GM23338 (cell line): ENCODE results near the gene CDYL2. TPM values are rescaled to one million over a fixed set of nuclear protein-coding genes. Genes with fewer than 3 reads are reported as not detected.

ENCODE experiments used
- ATAC-seq: fragments of 200-7000 bp; cut with Tn5 transposase; 3 replicates; pipeline ENCODE4 v1.9.1; 2020
- DNase-seq: peaks from one replicate; pipeline ENCODE4 v3.0.0-alpha.2; 2015; ENCODE audit warnings: low spot score
- H2AFZ ChIP-seq: fragments of 200-600 bp; sonication (generic); 2 replicates; pipeline ENCODE4 v1.8.0; 2016; ENCODE audit warnings: antibody characterized with exemption, mild to moderate bottlenecking, moderate library complexity
- H3F3A ChIP-seq: fragments of 200-600 bp; sonication (generic); replicated peaks from 2 replicates; pipeline ENCODE4 v1.8.0; 2017; ENCODE audit warnings: antibody characterized with exemption, mixed run types, low read depth
- H3K27ac ChIP-seq: fragments of 200-600 bp; sonication (generic); 2 replicates; pipeline ENCODE4 v1.6.1; 2016; ENCODE audit warnings: low read depth
- H3K27me3 ChIP-seq: fragments of 200-600 bp; sonication (generic); 2 replicates; pipeline ENCODE4 v1.8.0; 2016; ENCODE audit warnings: mild to moderate bottlenecking, mixed run types, moderate library complexity; ENCODE audit not compliant: insufficient read depth
- H3K36me3 ChIP-seq: fragments of 200-600 bp; sonication (generic); 2 replicates; pipeline ENCODE4 v1.8.0; 2016; ENCODE audit warnings: mild to moderate bottlenecking; ENCODE audit not compliant: insufficient read depth
- H3K4me1 ChIP-seq: fragments of 200-600 bp; sonication (generic); 2 replicates; pipeline ENCODE4 v1.8.0; 2016; ENCODE audit warnings: mild to moderate bottlenecking, moderate library complexity; ENCODE audit not compliant: insufficient read depth
- H3K4me2 ChIP-seq: fragments of 200-600 bp; sonication (generic); 2 replicates; pipeline ENCODE4 v1.7.1; 2017; ENCODE audit warnings: mixed run types
- H3K4me3 ChIP-seq: fragments of 200-600 bp; sonication (generic); 2 replicates; pipeline ENCODE4 v1.6.1; 2016; ENCODE audit warnings: mixed run types
- H3K79me2 ChIP-seq: fragments of 200-600 bp; sonication (generic); replicated peaks from 2 replicates; pipeline ENCODE4 v1.8.0; 2017; ENCODE audit warnings: mild to moderate bottlenecking; ENCODE audit not compliant: insufficient read depth
- H3K9me2 ChIP-seq: fragments of 200-600 bp; sonication (generic); 2 replicates; pipeline ENCODE4 v1.8.0; 2017; ENCODE audit not compliant: insufficient read depth
- H4K20me1 ChIP-seq: fragments of 200-600 bp; sonication (generic); replicated peaks from 2 replicates; pipeline ENCODE4 v1.8.0; 2017; ENCODE audit warnings: mild to moderate bottlenecking; ENCODE audit not compliant: insufficient read depth
- H3K27ac Mint-ChIP-seq: 2 replicates; pipeline ENCODE4 v1.8.0; 2020; ENCODE audit warnings: inconsistent platforms, mild to moderate bottlenecking, moderate library complexity, mixed read lengths
- H3K27me3 Mint-ChIP-seq: 3 replicates; pipeline ENCODE4 v1.8.0; 2022; ENCODE audit warnings: low read depth, mild to moderate bottlenecking, moderate library complexity, mixed read lengths, inconsistent platforms; ENCODE audit not compliant: insufficient read depth, poor library complexity
- H3K36me3 Mint-ChIP-seq: 3 replicates; pipeline ENCODE4 v1.8.0; 2021; ENCODE audit warnings: low read depth, mild to moderate bottlenecking, inconsistent platforms, moderate library complexity, mixed read lengths
- H3K4me1 Mint-ChIP-seq: 3 replicates; pipeline ENCODE4 v1.8.0; 2020; ENCODE audit warnings: mild to moderate bottlenecking, inconsistent platforms, mixed read lengths
- H3K4me3 Mint-ChIP-seq: 3 replicates; pipeline ENCODE4 v1.8.0; 2021; ENCODE audit warnings: moderate library complexity, mild to moderate bottlenecking, inconsistent platforms, mixed read lengths
- H3K9me3 Mint-ChIP-seq: 3 replicates; pipeline ENCODE4 v1.8.0; 2020; ENCODE audit warnings: moderate library complexity, mild to moderate bottlenecking, inconsistent platforms, mixed read lengths
- CREB1 ChIP-seq: fragments of 250-450 bp; sonication (Bioruptor Pico); IDR thresholded peaks from 2 replicates; pipeline ENCODE4 v1.5.0; 2020; ENCODE audit warnings: low read depth, mild to moderate bottlenecking, moderate library complexity
- EZH2 ChIP-seq: fragments of 200-600 bp; sonication (generic); IDR thresholded peaks from one replicate; pipeline ENCODE4 v1.8.0; 2017; ENCODE audit warnings: antibody characterized with exemption, mild to moderate bottlenecking, low read depth; ENCODE audit not compliant: unreplicated experiment
- JUNB ChIP-seq: IDR thresholded peaks from one replicate; pipeline ENCODE4 v1.6.1; 2016; ENCODE audit warnings: antibody characterized with exemption; ENCODE audit not compliant: unreplicated experiment
- POLR2AphosphoS5 ChIP-seq: IDR thresholded peaks from 2 replicates; pipeline ENCODE4 v1.6.1; 2016; ENCODE audit warnings: antibody characterized with exemption, low read depth
- STAT1 ChIP-seq: IDR thresholded peaks from one replicate; pipeline ENCODE4 v1.6.1; 2016; ENCODE audit warnings: antibody characterized with exemption; ENCODE audit not compliant: unreplicated experiment
- ZNF114 ChIP-seq: fragments of 250-450 bp; sonication (Bioruptor Pico); IDR thresholded peaks from 2 replicates; pipeline ENCODE4 v1.5.0; 2020; ENCODE audit warnings: mild to moderate bottlenecking, moderate library complexity
- ZNF462 ChIP-seq: fragments of 250-450 bp; sonication (Bioruptor Pico); IDR thresholded peaks from 2 replicates; pipeline ENCODE4 v1.5.0; 2020; ENCODE audit warnings: mild to moderate bottlenecking, moderate library complexity
- polyA plus RNA-seq: library from polyadenylated mRNA; unstranded; fragments of >200 nt; fragmentation: Nextera tagmentation; extraction: Ambion mirVana; gene quantifications from 2 replicates; pipeline ENCODE4 v1.2.1, GENCODE V29; 2016
- total RNA-seq: library from RNA; depleted of rRNA; stranded (reverse); fragments of >200 nt; shearing (Covaris generic); gene quantifications from 2 replicates; pipeline ENCODE4 v1.2.3, GENCODE V29; 2014

Gene CDYL2
- total and polyA plus RNA-seq, 2 experiments from 2014 or later, result 0.82 to 4.3 TPM

GRCh38 chr16:80596507-80597207, 207.7 kb downstream of the CDYL2 start (continued):
- TF ChIP-seq ZNF462 (CRISPR knock-in tag), result no peak

- Histone ChIP-seq H3K4me2 (no peak overlapping the region), H3K4me1 (no peaks in the 10 kb centered on the region), H2AFZ (no peak overlapping the region), H4K20me1 (no peaks in the 10 kb centered on the region), H3K79me2 (no peaks in the 10 kb centered on the region), H3K4me3 (no peak overlapping the region), H3K27me3 (no peaks in the 10 kb centered on the region), H3K27ac (no peak overlapping the region), H3K36me3 (no peaks in the 10 kb centered on the region), H3K9me2 (peaks cover 5% of the 10 kb centered on the region), H3F3A (no peaks in the 10 kb centered on the region)
- Mint-ChIP-seq H3K9me3 (peaks cover 67% of the 10 kb centered on the region), H3K36me3 (peaks cover 13% of the 10 kb centered on the region), H3K27me3 (no peaks in the 10 kb centered on the region), H3K27ac (no peak overlapping the region), H3K4me1 (no peaks in the 10 kb centered on the region), H3K4me3 (no peak overlapping the region)
- ATAC-seq (no peak), DNase-seq (no peak)
- TF ChIP-seq STAT1, result no peak
- no peak for TF ChIP-seq EZH2
- no peak for TF ChIP-seq JUNB
- no peak for TF ChIP-seq ZNF462 (CRISPR knock-in tag)
- TF ChIP-seq POLR2AphosphoS5, result no peak
- TF ChIP-seq ZNF114 (CRISPR knock-in tag), result no peak
- no peak for TF ChIP-seq CREB1
Measured at GRCh38 chr16:80594756-80595155, 209.6 kb downstream of the CDYL2 start.
